NOMO-1 (cell line): Measurements from ENCODE around the gene MT2A.
"Not testable (repeated sequence)": the region's sequence is repeated elsewhere in the genome, so short reads cannot be mapped to it uniquely, and the experiment has no call there.

ENCODE experiments used
- DNase-seq, 2 experiments: peaks; one replicate each; lab custom pipeline; 2025; ENCODE audit not compliant: unreplicated experiment in 2 of 2; lab: John Stamatoyannopoulos, UW

The MT2A gene

DNA sequence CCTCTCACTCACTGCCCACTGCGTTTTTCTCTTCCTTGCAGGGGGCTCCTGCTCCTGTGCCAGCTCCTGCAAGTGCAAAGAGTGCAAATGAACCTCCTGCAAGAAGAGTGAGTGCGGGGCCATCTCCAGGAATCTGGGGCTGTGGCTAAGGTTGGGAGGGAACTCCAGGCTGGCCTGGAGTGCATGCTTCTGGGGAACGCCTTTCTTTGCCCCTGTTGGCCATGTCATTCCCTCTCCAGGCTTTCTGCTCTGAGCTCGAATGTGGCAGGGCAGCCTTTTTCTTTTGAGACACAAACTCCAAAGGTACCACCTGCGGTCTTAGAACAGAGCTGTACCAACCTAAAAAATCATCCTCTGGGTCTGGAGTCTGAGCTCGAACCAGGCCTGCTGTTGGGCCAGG, 9.8 kb downstream of the MT2A start:
- DNase-seq, result no peak

DNA sequence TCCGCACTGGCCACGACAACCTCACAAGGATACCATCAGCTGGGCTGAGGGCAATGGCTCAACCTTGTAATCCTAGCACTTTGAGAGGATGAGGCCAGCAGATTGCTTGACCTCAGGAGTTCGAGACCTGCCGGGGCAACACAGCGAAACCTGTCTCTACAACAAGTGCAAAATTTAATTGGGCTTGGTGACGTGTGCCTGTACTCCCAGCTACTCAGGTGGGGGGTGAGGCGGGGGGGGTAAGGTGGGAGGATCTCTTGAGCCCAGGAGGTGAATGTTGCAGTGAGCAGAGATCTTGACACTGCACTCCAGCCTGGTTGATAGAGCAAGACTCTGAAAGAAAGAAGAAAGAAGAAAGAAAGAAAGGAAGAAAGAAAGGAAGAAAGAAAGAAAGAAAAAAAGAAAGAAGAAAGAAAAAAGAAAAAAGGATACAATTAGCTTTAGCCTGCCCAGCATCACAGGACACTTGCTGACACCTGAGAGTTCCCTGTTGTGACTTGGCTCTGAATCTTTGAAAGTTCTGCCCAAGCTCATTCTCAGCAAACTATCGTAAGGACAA, 12.0 kb downstream of the MT2A start:
- no peak for DNase-seq

- DNase-seq, result not testable (repeated sequence)
Measured at GRCh38 chr16:56621665-56622445, 13.5 kb downstream of the MT2A start.

DNA sequence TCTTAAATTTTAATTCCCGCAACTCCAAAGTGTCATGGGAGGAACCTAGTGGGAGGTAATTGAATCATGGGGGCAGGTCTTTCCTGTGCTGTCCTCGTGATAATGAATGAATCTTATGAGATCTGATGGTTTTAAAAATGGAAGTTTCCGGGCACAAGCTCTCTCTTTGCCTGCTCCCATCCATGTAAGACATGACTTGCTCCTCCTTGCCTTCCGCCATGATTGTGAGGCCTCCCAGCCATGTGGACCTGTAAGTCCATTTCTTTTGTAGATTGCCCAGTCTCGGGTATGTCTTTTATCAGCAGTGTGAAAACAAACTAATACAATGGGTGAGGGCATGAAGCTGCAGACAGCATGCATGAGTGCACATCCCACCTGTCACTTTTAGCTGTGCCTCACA, 14.8 kb downstream of the MT2A start:
- DNase-seq, result not testable (repeated sequence)

DNA sequence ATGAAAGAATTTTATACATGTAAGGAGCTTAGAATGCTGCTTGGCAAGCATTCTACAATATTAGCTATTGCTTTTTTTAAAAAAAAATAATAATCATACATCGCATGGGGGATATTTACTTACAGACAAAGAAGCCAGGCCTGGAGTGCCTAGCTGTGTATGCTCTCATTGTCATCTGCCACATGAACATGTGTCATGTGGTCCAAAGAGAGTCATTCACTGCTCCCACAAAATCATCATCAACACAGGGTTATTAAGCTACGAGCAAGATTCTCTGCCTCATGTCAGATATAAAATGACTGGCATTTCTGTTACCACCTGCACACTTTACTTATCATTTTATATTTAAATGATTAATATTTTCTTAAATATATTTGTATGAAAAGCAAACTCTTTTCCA, 15.3 kb downstream of the MT2A start:
- no peak for DNase-seq

GRCh38 chr16:56625140-56625942, 17.0 kb downstream of the MT2A start, which contains the start of gene MT1E:
Gene MT1E, plus strand, starts transcription at chr16:56625781. Its CDS starts 71 bp downstream, at chr16:56625852.
- DNase-seq, result peak; percentile 86 to 96

DNA sequence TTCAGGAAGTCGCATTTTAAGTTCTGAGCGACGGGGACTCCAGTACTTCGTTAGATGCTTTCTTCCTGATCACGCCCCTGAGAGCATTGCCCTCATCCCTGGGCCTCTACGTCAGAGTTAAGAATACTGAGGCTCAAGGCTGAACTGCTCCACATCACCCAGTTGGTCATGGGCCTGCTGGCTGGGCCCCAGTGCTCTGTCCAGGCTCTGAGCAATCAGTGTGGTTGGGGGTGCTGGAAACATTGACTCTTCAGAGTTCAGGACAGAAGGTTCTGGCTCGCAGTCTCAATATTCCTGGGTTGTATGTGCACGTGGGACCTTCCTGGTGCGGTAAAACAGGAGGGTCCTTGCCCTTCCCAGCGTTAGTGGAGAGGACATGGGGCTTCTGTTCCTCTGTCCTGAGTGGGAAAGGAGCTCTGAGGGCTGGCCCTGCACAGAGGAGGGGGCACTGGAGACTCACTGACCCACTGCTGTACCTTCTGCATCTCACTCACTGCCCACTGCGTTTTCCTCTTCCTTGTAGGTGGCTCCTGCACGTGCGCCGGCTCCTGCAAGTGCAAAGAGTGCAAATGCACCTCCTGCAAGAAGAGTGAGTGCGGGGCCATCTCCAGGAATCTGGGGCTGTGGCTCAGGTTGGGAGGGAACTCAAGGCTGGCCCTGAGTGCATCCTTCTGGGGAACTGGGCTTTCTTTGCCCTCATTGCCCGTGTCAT, 17.7 kb downstream of the MT2A start:
- DNase-seq, result no peak

DNA sequence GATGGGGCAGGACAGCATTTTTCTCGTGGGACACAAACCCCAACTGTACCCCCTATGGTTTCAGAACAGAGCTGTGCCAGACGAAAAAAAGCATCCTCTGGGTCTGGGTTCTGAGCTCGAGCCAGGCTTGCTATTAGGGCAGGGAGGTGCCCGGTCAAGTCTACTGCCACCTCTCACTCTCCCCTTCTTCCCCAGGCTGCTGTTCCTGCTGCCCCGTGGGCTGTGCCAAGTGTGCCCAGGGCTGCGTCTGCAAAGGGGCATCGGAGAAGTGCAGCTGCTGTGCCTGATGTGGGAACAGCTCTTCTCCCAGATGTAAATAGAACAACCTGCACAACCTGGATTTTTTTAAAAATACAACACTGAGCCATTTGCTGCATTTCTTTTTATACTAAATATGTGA, 18.3 kb downstream of the MT2A start:
- DNase-seq, result no peak

DNA sequence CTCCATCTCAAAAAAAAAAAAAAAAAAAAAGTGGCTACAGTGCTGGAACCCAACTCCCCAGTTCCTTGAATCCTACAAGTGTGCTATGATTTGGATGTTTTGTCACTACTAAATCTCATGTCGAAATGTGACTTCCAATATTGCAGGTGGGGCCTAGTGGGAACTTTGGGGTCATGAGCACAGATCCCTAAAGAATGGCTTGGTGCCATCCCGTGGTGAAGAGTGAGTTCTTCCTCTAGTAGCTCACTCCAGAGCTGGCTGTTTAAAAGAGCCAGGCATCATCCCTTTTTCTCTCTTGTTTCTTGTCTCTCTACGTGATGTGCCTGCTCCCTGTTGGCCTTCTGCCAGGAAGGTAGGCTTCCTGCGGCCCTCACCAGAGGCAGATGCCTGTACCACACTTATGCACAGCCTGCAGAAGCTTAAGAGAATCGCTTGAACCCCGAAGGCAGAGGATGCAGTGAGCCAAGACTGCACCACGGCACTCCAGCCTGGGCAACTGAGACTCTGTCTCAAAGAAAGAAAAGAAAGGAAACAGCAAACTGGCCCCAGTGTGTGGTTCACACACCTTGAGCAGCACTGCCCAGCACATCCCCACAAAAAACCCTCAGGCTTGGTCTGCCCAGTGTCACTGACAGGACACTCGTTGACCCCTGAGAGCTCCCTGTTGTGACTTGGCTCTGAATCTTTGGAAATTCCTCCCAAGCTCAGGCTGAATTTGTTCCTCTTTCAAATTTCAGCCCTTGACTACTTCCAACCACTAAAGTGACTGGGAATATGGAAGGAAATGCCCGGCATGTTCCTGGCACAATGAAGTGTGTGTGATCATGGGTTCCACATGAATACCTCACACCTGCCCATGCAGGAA, 20.3 kb downstream of the MT2A start:
- DNase-seq, result no peak

DNA sequence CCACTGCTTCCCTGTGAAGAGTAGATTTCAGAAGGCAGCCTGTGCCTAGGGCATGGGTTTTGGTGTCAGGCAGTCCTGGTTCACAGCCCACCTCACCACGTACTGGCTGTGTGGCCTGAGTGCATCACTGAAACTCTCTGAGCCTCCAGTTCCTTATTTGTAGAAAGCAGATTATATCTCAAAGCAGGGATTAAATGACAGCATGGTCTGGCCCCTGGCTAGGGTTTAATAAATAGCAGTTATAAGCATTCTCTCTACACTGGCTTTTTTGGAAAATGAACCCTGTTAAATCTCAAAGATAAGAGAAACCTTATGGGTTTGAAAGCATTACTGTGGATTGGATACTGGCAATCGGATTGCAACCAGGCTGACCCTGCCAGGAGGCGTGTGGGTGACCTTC, 21.1 kb downstream of the MT2A start:
- DNase-seq, result no peak

DNA sequence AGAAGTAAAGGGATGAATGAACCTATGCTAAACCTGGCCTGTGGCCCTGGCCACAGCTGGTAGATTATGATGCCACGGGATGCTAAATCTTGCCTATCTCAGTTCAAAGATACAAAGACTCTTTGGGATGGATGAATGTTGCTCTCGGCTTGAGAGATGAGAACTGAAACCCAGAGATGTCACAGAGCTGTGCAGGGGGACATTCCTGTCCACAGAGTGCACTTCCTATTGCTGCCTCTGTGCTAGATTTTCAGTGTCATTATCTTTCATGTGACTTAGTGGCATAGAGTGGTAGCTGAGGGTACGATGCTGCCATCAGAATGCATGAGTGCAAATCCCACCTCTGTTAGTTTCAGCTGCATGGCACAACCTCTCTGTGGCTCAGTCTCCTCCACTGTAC, 21.8 kb downstream of the MT2A start:
- peak; percentile 27 to 81 for DNase-seq

DNA sequence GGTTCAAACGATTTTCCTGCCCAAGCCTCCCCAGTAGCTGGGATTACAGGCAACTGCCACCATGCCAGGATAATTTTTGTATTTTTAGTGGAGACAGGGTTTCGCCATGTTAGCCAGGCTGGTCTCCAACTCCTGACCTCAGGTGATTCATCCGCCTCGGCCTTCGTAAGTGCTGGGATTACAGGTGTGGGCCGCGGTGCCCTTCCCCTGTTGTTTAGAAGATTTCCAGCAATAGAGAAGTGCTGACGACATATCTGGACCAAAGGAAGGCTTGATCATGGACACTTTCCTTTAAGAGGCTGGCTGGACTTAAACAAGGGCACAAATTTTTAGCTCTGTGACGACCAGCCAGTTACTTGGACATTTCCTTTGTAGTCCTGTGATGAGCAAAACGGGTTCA, 22.8 kb downstream of the MT2A start:
- DNase-seq, result no peak

- no peak for DNase-seq
Measured at GRCh38 chr16:56631832-56632155, 23.4 kb downstream of the MT2A start.

DNA sequence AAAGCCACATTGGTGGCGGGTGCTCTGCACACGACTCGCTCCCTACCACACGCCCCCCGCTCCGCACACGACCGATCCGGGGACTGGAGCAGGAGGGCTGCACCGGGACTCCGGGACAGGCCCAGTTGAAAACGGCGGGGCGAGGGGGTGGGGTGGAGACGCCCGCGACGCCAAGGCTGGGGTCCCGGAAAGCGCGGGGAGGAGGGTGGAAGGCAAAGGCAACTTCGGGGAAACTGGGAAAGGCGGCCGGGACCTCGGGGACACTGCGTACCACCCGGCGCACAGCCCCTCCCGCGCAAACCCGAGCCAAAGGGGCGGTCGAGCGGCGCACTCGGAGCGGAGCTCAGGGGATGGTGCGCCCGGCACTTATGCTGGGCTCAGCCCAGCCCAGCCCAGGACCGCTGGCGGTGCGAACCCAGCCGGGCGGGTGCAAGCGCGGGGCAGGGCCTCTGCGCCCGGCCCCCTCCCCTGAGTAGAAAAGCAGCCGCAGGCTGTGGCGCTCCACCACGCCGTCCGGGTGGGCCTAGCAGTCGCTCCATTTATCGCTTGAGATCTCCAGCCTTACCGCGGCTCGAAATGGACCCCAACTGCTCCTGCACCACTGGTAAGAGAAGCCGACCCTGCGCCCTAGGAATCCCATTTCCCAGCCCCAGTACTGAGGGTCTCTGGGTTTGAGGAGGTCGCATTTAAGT, 23.9 kb downstream of the MT2A start, which contains the start of gene MT1M:
TSS of gene MT1M (plus strand) at position 504 of the 692 bp plus-strand sequence. CDS start at position 577, 73 bp downstream.
- peak in 1 of 2 experiments; percentile 37 for DNase-seq

- no peak for DNase-seq
Measured at GRCh38 chr16:56632848-56633365, 24.5 kb downstream of the MT2A start.

DNA sequence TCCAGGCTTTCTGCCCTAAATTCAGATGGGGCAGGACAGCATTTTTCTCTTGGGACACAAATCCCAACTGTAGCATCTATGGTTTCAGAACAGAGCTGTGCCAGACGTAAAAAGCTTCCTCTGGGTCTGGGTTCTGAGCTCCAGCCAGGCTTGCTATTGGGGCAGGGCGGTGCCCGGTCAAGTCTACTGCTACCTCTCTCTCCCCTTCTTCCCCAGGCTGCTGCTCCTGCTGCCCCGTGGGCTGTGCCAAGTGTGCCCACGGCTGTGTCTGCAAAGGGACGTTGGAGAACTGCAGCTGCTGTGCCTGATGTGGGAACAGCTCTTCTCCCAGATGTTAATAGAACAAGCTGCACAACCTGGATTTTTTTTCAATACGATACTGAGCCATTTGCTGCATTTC, 25.2 kb downstream of the MT2A start:
- DNase-seq, result no peak

DNA sequence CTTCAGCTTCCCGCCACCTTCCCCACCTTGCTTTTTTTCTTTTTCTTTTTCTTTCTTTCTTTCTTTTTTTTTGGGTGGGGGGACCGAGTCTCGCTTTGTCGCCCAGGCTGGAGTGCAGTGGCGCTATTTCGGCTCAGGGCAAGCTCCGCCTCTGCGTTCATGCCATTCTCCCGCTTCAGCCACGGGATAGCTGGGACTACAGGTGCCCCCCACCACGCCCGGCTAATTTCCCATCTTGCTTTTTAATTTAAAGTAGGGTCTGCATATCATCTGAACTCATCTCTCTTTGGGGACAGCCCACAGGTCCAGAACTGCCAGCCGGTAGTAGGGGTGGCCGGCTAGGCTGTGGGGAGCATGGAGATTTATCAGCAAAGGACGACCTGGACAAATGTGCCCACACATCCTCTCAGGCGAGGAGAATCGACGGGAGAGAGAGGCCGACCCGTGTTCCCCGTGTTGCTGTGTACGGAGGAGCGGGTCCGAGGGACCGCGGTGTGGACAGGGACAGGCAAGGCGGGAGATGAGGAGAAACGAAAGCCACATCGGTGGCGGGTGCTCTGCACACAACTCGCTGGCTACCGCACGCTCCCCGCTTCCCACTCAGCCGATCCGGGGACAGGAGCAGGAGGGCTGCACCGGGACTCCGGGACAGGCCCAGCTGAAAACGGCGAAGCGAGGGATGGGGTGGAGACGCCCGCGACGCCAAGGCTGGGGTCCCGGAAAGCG, 26.5 kb downstream of the MT2A start:
- no peak for DNase-seq

DNA sequence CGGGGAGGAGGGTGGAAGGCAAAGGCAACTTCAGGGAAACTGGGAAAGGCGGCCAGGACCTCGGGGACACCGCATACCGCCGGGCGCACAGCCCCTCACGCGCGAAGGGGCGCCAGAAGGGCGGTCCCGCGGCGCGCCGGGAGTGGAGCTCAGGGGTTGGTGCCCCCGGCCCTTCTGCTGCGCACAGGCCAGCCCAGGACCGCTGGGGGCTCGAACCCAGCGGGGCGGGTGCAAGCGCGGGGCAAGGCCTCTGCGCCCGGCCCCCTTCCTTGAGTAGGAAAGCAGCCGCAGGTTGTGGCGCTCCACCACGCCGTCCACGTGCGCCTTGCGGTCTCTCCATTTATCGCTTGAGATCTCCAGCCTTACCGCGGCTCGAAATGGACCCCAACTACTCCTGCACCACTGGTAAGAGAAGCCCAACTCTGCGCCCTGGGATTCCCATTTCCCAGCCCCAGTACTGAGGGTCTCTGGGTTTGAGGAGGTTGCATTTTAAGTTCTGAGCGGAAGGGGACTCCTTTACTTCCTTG, 27.1 kb downstream of the MT2A start:
- no peak for DNase-seq
